GM19238 (cell line): ENCODE results near the gene TYRO3.

Experiments
- DNase-seq: peaks from one replicate; pipeline ENCODE4 v3.0.0; 2011; ENCODE audit warnings: low spot score; ENCODE audit not compliant: insufficient read length

Gene TYRO3

DNA sequence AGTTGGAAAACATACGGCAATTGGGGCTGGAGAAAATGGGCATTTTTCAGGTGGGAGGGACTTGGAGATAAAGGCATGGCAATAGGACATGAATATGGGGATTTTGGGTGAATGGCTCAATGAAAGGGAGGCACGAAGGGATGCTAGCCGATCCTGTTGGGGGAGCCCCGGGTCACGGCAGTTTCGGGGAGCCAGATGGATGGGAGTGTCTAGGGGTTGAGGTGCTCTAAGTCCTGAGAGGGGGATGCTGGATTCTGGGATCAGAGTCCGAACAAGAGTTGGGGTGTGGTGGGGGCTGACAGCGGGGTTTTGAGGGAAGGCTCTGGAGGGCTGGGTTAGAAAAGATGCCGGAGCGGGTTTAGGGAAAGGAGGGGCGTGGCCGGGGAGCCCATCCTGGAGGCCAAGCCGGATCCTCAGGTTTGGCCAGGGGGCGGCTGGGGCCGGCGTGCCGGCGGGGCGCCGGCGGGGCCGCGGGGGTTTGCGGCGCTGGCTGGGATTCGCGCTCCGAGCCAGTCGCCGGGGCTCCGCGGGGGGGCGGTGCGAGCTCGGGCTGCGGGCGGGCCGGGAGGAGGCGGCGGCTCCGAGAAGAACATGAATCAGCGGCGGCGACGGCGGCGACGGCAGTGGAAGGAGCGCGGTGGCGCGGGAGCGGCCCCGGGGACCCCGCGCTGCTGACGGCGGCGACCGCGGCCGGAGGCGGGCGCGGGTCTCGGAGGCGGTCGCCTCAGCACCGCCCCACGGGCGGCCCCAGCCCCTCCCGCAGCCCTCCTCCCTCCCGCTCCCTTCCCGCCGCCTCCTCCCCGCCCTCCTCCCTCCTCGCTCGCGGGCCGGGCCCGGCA is at the start of gene TYRO3:
Gene TYRO3, plus strand, starts transcription at position 813 of the 839 bp plus-strand sequence. CDS start 46 bp downstream, outside the sequence.
- peak; percentile 72 for DNase-seq

DNA sequence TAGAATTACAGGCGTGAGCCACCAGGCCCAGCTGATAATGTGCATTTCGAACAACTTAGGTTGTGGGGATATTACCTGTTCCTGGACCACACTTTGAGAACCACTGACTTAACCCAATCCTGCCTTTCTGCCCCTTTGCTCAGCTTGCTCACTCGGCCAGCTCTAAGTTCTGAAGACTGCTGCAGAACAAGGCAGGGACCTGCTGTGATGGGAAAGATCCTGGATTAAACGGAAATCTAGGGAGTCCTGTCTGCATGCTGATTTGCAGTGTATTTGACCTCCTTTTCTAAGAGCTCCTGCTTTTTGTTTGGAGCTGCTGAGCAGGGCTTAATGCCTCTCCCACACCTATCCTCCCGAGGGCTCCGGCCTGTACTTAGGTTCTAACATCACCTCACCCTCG is 48.3 kb upstream of the TYRO3 start:
- no peak for DNase-seq

DNA sequence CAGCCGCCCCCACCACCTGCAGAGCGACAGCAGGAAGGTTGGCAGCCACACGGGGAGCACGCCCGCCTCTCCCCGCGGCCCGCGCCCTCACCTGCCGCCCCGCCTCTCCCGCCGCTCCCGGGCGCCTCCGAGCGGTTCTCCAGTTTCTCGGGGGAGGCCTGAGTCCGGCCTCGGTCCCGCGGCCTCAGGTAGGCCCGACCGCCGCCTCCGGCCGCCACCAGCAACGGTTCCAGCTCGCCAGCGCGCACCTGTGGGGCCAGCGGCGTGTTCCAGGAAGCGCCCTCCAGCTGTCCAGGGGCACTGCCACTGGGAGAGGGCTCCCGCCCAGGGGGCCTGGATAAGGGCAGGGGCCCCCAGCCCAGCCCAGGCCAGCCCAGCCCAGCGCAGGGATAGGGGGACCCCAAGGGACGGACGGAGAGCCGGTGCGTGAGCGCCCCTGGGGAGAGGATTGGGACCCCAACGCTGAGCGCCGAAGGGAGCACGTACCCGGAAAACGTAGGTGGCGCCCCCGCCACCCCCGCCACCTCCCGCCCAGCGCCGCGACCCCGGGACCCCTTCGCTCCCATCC is 47.6 kb upstream of the TYRO3 start:
- no peak for DNase-seq

DNA sequence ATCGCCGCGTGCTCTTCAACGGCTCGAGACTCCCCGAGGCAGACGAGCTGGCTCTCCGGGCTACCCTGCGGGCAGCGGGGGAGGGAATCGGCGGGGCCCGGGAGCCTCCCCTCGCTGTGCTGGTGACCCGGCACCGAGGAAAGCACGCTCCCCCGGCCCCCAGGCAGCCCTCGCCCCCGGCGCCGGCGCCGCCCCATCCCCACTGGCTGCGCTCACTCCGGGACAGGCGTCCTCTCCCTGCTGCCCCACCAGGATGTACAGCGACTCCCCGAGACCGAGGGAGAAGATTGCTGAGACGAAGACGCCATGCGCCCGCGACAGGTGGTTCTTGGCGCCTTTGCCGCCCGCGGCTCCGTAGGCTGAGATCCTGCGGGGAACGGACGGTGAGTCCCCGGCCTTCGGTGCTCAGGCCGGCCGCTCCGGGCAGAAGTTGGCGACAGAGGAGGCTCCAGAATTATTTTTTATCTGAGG is 47.1 kb upstream of the TYRO3 start:
- DNase-seq: no peak

DNA sequence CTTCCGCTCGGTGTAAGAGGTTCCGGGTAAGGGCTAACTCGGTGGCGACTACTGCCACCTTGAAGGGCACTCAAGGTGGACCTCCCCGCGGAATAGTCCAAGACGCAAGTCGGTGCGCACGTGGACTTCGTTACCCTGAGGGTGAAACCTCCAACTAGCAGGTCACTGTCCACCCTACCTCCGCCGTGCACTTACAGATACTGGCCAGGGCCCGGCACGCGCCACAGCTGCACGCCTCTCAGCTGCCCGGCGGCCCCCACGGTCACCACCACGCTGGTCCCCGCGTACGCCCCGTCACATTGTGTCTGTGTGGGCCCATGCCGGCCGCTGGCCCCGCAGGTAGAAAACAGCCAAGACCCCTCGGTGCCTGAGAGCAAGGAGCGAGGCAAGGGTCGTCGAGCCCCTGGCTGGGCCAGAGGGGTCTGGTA is 46.5 kb upstream of the TYRO3 start:
- no peak for DNase-seq

DNA sequence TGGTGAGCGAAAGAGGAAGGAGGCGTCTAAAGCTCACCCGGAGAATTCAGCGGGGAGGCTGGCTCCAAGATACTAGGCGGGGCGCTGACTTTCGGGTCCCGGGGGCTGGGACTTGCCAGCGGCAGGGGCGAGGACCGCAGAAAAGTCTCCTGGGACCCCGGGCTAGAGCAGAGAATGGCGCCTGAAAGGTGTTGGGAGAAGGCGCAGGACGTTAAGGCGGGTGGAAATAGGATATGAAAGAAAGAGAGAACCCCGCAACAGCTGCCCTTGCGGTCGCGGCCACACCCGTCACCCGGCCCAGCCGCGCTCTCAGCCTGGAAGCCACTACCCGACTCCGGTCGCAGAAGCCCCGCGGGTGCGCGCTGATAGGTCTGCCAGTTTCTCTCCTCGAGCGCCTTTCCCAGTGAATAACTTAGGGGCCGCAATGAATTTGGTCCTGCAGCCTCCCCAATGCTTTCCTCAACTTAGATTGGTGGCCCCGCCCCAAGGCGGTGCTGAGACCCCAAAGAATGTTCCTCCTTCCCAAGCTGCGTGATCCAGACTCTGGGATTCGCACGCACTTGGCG is 46.0 kb upstream of the TYRO3 start:
- DNase-seq: peak; percentile 62

DNA sequence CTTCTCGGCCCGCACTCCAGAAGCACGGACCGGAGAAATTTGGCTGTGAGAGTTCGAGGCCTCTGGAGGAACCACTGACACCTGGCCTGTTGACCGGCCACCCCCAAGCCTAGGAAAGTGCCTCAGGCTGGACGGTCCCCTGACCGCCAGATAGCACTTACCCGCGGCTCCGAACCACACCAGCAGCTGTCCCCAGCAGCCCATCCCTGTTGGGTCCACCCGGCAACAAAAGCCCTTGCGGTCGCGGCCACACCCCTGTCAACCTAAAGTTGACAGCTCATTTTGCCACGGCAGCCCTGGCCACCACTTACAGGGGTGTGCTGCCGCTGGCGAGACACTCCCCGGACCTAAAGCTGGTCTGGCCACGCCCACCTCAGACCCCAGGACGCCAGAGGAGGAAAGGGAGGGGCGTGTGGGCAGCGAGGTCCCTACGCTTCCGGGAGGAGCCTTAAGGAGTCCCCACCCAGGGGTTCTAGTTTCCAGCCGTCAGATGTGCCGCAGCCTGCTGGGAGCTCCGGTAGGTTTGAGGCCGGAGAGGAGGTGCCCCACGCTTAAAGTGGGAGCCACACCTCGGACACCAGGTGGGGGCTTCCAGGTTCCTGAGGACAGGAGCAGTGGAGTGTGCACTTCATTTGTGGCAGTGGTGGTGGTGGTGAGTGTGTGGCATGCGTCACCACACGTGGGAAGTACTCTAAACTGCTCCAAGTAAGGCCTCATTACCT is 45.3 kb upstream of the TYRO3 start, which contains the start of gene LTK:
Gene LTK, minus strand, starts transcription at position 322 of the 722 bp plus-strand sequence. Its CDS starts 118 bp downstream, at position 204.
- DNase-seq: peak; percentile 41

DNA sequence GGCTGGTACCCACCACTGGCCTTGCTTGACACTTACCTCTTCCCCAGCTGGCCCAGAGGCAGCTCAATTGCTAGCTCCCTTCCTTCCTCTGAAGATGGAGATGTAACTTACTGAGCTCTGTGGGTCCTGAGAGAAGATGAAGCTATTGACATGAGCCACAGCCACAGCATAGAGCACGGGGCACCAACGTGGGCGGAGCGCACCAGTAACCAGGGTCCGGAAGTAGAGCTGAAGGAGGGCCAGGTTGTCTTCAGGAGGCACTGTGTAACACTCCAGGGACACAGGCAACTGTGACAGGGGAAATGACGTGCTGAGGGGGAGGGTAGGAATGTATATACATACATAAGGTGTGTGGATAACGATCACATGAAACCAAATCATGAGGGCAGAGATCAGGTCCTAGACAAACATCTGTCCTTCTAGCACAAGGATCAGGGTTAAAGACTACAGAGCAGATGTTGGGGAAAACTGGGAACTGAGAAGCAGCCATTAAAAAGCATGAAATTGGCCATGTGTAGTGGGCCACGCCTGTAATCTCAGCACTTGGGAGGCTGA is 41.0 kb upstream of the TYRO3 start:
- DNase-seq: no peak

DNA sequence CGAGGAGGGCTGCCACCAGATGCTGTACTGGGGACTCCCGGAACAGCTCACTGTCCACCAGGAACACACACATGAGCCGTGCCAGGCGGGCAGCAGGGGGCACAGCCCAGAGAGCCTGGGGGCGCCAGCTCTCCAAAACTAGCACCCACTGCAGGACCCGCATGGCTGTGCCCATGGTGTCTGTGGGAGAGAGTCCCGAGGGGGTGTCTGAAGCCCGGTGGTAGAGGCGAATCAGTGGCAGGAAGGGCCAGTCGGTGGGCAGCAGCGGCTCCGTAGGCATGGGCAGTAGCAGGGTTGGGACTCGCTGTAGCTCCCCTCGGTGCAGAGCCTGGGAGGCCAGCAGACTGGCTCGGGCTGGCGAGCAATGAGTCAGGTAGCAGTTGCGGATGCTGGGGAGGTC is 38.4 kb upstream of the TYRO3 start:
- no peak for DNase-seq

DNA sequence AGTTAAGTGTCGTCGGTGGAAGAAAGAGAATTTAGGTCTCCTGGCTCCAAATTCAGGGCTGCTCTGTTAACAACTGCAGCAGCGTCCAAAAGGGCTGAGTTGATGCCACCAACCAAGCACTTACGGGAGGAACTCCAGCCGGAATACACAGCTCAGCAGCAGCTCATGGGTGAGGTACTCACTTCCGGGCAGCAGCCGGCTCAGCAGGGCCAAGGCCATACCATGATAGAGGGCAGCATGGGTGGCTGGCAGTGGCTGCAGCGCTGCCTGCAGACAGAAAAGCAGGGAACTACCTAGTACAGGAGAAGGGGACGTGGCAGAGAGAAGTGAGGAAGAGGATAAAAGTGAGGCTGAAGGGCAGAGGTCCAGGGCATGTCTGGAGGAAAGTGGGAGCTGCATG is 37.4 kb upstream of the TYRO3 start:
- DNase-seq: no peak

DNA sequence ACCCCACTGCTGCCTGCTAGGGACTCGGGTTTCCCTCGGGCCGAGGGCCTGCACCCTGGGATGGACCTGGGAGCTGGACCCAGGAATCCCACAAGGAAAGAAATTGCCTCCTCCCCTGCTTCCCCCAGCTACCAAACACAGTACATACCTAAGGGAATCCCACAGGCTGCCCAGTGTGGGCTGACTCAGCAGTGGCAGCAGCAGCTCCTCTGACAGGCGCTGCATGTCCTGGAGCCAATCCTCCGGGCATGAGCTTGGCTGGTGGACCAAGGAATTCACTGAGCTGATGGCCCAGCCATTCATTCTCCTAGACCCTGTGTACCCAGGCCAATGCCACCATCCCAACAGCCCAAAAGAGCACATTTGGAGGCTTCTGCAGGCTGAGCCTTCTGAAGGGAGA is 35.9 kb upstream of the TYRO3 start:
- no peak for DNase-seq

DNA sequence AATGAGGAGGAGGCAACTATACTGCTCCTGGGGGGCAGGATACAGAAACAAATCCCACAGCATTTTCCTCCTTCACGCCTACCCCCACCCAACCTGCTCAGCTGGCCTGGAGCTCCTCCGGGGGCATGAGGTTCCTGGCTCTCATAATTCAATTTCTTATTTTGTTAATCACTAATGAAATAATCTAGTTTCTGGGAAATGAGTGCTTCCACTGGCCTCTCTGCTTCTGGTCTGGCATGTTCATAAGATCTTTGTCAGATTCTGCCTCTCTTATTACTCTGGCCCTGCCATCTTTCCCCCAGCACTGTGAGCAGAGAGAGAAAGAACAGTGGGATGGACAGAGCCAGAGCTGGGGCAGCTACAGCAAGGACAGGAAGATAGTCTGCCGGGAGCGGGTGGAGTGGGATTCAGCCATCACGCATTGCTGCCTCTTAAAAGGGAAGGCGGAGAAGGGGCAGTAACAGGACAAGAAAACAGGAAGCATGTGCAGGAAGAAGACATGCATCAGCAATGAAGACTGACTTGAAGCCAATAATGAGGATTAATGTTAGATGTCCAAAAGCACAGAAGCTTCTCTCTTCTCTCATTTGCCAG is 28.6 kb upstream of the TYRO3 start:
- DNase-seq: no peak

DNA sequence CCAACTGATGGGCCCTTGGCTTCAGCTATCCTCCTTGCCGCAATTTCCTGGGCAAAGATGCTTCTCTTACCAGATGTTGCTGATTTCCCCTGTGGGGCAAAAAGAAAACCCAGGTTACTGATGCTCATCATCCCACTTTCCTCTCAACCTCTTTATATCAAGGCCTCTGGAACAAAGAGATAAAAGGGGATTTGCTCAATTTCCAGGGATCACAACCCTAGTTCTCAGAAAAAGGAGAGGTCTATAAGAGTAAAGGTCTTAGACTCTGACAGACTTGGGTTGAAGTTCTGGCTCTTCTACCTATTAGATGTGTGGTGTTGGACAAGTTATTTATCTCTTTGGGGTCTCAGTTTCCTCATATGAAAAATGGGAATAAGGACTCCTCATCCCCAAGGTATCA is 23.5 kb upstream of the TYRO3 start:
- DNase-seq: no peak

DNA sequence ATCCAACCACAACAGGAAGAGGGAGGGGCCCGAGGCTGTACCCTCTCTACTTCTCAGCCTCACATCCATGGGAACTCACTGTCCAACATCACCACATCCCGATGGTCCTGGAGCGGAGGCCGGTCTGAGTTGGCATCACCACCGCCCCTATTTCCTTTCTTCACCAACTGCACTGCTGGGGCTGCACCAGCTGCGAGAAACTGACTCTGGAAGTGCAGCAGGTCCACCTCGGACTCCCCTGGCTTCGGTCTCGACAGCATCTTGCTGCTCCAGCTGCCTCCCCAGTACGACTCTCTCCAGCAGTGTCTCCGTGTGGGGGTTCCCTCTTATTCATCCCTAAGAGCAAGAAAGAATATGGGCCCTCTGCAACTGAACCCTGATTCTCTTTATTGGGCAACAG is 22.1 kb upstream of the TYRO3 start:
- no peak for DNase-seq

DNA sequence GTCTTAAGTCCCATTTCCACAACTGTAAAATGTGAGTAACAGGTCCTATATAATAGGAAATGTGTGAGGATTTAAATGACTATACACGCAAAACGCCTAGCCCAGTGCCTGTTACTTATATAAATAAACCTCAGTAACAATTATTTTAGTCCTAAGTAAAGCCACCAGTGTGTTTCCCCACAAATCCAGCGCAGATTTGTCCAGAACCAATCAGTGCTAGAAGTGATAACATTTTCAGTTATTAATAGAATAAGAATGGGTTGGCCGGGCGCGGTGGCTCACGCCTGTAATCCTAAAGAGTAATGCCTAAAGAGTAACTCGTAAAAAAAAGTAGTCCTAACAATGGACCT is 15.5 kb upstream of the TYRO3 start:
- no peak for DNase-seq

DNA sequence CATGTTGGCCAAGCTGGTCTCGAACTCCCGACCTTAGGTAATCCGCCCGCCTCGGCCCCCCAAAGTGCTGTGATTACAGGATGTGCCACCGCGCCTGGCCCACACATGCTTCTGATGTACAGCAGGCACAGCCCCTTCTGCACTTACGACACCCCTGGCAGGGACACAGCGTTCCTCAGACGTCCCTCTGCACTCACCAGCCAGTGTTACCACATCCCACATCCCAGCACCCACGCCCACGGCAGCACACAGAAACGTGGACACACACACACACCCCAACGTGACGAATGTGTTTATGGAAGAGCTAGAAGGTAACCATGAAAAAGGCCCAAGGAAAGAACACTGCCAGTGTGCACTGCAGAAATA is 14.4 kb upstream of the TYRO3 start:
- DNase-seq: no peak

DNA sequence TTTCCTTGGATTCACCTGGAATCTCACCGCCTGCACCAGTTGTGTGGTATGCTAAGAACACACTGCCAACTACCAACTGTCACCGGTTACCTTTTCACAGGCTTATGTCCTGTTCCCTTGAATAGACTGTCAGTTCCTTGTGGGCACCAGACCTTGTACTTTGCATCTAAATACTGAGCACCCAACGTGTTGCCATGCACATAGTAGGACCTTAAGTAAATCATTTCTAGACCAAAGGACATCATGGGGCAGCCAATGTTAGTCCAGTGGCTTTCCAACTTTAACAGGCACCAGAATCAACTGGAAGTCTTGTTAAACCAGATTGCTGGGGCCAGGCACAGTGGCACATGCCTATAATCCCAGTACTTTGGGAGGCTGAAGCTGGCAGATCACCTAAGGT is 13.8 kb upstream of the TYRO3 start:
- no peak for DNase-seq

DNA sequence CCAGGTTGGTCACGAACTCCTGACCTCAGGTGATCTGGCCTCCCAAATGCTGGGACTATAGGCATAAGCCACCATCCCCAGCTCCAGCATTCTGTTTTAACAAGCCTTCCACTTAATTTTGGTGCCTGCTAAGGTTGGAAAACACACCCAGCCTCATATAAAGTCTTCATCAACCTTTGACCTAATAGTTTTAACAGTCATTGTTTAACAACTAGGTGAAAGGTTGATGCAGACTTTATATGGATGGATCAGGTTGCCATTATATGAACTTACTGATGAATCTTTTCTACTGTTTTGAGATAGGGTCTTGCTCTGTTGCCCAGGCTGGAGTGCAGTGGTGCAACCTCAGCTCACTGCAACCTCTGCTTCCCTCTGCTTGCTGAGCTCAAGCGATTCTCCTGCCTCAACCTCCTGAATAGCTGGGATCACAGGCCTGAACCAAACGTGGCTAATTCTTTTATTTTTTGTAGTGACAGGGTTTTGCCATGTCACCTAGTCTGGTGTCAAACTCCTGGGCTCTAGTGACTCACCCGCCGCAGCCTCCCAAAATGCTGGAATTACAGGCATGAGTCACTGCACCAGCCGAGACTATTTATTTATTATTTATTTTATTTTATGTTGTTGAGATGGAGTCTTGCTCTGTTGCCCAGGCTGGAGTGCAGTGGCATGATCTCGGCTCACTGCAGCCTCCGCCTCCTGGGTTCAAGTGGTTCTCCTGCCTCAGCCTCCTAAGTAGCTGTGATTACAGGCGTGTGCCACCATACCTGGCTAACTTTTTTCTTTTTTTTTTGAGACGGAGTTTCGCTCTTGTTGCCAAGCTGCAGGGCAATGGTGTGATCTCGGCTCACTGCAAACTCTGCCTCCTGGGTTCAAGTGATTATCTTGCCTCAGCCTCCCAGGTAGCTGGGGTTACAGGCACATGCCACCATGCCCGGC is 11.9 kb upstream of the TYRO3 start:
- no peak for DNase-seq

DNA sequence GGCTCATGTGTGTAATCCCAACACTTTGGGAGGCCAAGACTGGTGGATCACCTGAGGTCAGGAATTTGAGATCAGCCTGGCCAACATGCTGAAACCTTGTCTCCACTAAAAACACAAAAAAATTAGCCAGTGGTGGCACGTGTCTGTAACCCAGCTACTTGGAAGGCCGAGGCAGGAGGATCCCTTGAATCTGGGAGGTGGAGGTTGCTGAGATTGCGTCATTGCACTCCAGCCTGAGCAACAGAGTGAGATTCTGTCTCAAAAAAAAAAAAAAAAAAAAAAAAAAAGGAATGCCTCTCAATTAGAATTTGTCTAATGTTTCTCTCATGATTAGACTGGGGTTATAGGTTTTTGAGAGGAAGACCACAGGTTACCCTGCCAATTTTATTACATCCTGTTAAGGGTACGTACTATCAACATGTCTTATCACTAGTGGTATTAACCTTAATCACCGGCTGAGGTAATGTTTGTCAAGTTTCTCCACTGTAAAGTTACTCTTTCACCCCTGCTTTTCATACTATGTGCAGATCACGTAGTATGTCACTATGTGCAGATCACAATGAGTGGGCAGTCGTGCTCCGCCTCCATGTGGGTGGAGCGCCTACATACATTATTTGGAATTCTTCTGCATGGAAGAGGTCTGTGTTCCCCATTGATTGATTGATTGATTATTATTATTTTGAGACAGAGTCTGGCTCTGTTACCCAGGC is 8.8 kb upstream of the TYRO3 start:
- DNase-seq: no peak

DNA sequence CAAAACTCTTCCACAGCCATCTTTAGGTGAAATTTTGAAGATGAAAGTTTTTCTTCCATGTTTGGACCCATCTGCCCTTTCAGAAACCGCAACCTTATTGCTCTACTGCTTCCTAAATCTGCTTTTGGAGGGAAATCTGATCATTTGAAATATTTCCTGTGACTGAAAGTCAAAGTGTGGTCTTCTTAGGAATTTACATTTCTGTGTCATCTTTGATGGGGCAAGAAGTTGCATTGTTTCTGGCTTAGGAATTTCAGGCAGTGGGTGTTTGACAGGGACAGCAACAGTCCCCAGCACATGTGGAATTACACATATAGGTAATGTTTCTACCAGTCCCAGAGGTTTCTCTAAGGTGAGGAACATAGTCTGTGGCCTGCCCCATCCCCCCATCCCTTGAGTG is 5.3 kb upstream of the TYRO3 start:
- no peak for DNase-seq
